Measurements from ENCODE around the gene DAPK3. TPM values are rescaled to one million over a fixed set of nuclear protein-coding genes. Genes with fewer than 3 reads are reported as not detected.

The DAPK3 gene
- total RNA-seq = 105 and 128 TPM in 2 replicates

- H3K36me3 ChIP-seq (ENCODE audit: control insufficient read depth, insufficient read depth, low read length) = peaks cover 24% of the 10 kb centered on the region
- no peaks in the 10 kb centered on the region for H3K27me3 ChIP-seq (ENCODE audit: control insufficient read depth, insufficient read depth, low read length)
- no peak for FAIRE-seq
- peak; percentile 96 for DNase-seq (ENCODE audit: low read depth)
- no peak for TF ChIP-seq CTCF (IDR thresholded peaks at IDR 0.05; ENCODE audit: insufficient read depth, low read length, severe bottlenecking)
- peak within 1 kb of the TSS; percentile 96 for H3K4me3 ChIP-seq (ENCODE audit: low read depth, low read length)
These were observed at the start of gene DAPK3 for GRCh38 chr19:3970808-3971598. DAPK3 (minus strand) TSS chr19:3971099; CDS start chr19:3969735, 1,364 bp downstream.

- Histone ChIP-seq H3K36me3 (ENCODE audit: control insufficient read depth, insufficient read depth, low read length) (peaks cover 13% of the 10 kb centered on the region), H3K27me3 (ENCODE audit: control insufficient read depth, insufficient read depth, low read length) (no peaks in the 10 kb centered on the region), H3K4me3 (ENCODE audit: low read depth, low read length) (no peak overlapping the region)
- FAIRE-seq (no peak), DNase-seq (ENCODE audit: low read depth) (no peak)
- no peak for TF ChIP-seq CTCF (IDR thresholded peaks at IDR 0.05; ENCODE audit: insufficient read depth, low read length, severe bottlenecking)
These were observed 48.7 kb upstream of the DAPK3 start for GRCh38 chr19:4019578-4019977.

GRCh38 chr19:4018775-4019504, 48.0 kb upstream of the DAPK3 start:
- Histone ChIP-seq H3K4me3 (ENCODE audit: low read depth, low read length) (no peak overlapping the region), H3K36me3 (ENCODE audit: control insufficient read depth, insufficient read depth, low read length) (peaks cover 16% of the 10 kb centered on the region), H3K27me3 (ENCODE audit: control insufficient read depth, insufficient read depth, low read length) (no peaks in the 10 kb centered on the region)
- TF ChIP-seq CTCF (IDR thresholded peaks at IDR 0.05; ENCODE audit: insufficient read depth, low read length, severe bottlenecking) = no peak
- FAIRE-seq (no peak), DNase-seq (ENCODE audit: low read depth) (no peak)

GRCh38 chr19:4018140-4018613, 47.3 kb upstream of the DAPK3 start:
- Histone ChIP-seq H3K4me3 (ENCODE audit: low read depth, low read length) (no peak overlapping the region), H3K36me3 (ENCODE audit: control insufficient read depth, insufficient read depth, low read length) (peaks cover 17% of the 10 kb centered on the region), H3K27me3 (ENCODE audit: control insufficient read depth, insufficient read depth, low read length) (no peaks in the 10 kb centered on the region)
- DNase-seq (ENCODE audit: low read depth) (no peak), FAIRE-seq (no peak)
- no peak for TF ChIP-seq CTCF (IDR thresholded peaks at IDR 0.05; ENCODE audit: insufficient read depth, low read length, severe bottlenecking)

GRCh38 chr19:4016903-4017638, 46.2 kb upstream of the DAPK3 start:
- DNase-seq (ENCODE audit: low read depth) (no peak), FAIRE-seq (no peak)
- no peaks in the 10 kb centered on the region for H3K27me3 ChIP-seq (ENCODE audit: control insufficient read depth, insufficient read depth, low read length)
- no peak for TF ChIP-seq CTCF (IDR thresholded peaks at IDR 0.05; ENCODE audit: insufficient read depth, low read length, severe bottlenecking)
- peaks cover 21% of the 10 kb centered on the region for H3K36me3 ChIP-seq (ENCODE audit: control insufficient read depth, insufficient read depth, low read length)
- H3K4me3 ChIP-seq (ENCODE audit: low read depth, low read length) = no peak overlapping the region
